ENCODE data around the gene SLC5A10.

SLC5A10 gene

DNA sequence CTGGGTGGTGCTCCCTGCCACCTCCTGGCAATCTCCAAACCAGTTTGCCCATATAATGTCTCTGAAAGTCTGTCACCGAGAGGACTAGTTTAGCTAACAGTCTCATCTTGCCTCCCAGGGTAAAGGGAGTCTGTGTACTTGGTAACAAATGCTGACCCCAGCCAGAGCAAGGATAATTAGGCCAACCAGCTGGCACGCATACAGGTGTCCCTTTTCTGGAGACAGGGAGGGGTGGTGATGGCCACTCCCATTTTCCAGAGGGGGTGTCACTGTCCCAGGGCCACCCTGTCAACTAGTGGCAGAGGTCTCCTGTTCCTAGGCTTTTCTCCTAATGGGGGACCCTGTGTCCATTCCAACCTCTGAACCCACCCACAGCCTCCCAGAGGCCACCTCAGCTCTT, 44.5 kb downstream of the SLC5A10 start:
- H3K9me3 ChIP-seq (replicated peaks in 1 of 11), result peaks cover 18 to 26% (median 20%) of the 10 kb centered on the region in 11 experiments
- TF ChIP-seq Cebpa-rat (IDR thresholded peaks at IDR 0.05), result no peak
- H3K4me3 ChIP-seq, result no peak overlapping the region
- H3K9ac ChIP-seq, result no peak overlapping the region
- no peak overlapping the region for H3K4me2 ChIP-seq
- H4K20me1 ChIP-seq, result peaks cover 0 to 87% (median 12%) of the 10 kb centered on the region in 11 experiments; a peak in 14 of 22 replicates
- no peak overlapping the region for H3K27ac ChIP-seq
- H3K36me3 ChIP-seq, result peaks cover 0 to 16% (median 0%) of the 10 kb centered on the region in 11 experiments; a peak in 3 of 22 replicates
- H3K4me1 ChIP-seq, result peaks cover 17 to 26% (median 23%) of the 10 kb centered on the region in 10 experiments
- H3K27me3 ChIP-seq, result peaks cover 5 to 38% (median 23%) of the 10 kb centered on the region in 11 experiments; a peak in 18 of 22 replicates

DNA sequence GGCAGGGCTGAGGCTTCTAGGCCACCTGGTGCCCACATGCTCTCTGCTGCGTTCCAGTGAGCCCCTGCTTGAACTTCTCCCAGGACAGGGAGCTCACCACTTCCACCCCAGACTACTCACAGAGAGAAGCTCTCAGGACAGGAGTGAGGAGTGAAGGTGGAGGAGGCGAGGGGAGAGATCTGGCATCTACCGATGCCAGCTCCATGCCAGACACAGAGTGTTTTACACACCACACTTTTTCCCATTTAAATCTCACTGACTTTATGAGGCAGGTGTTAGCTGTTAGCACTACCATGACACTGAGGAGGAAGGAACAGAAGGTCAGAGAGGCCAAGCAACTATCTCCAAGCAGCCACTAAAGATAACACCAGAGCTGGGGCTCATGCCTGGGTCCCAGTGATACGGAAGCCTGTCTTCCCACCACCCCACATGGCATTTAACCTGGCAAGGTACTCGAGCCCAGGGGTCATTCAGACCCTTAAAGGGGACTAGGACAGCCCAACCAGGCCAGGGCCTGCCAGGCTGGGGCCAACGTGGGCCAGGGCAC, 45.8 kb downstream of the SLC5A10 start:
- H3K27ac ChIP-seq, result no peak overlapping the region
- peaks cover 18 to 26% (median 20%) of the 10 kb centered on the region in 11 experiments for H3K9me3 ChIP-seq (replicated peaks in 1 of 11)
- peaks cover 0 to 16% (median 0%) of the 10 kb centered on the region in 11 experiments; a peak in 3 of 22 replicates for H3K36me3 ChIP-seq
- H3K4me1 ChIP-seq, result peaks cover 23 to 30% (median 28%) of the 10 kb centered on the region in 10 experiments
- no peak overlapping the region for H3K4me2 ChIP-seq
- H4K20me1 ChIP-seq, result peaks cover 0 to 87% (median 13%) of the 10 kb centered on the region in 11 experiments; a peak in 14 of 22 replicates
- peaks cover 15 to 40% (median 30%) of the 10 kb centered on the region in 11 experiments for H3K27me3 ChIP-seq
- H3K4me3 ChIP-seq, result no peak overlapping the region
- no peak overlapping the region for H3K9ac ChIP-seq
- TF ChIP-seq Cebpa-rat (IDR thresholded peaks at IDR 0.05), result no peak

DNA sequence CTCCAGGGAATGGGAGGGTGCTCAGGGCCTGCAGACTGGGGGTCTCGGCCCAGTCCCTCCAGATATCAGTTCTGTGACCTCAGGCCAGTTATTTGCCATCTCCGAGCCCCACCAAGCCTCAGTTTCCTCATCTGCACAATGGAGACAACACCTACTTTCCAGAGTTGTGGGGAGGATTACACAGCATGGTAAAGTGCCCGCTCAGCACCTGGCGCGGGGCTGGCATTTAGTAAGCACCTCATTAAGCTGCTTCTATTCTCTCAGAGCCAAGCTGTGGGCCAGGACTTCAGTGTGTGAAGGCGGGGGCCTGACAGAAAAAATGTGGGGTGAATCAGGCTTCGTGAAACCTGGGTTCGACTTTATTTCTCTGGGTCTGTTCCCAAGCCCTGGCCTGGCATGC, 47.4 kb downstream of the SLC5A10 start:
- Histone ChIP-seq H3K27me3 (peaks cover 13 to 40% (median 34%) of the 10 kb centered on the region in 11 experiments; a peak in 21 of 22 replicates), H3K4me2 (no peak overlapping the region), H3K9me3 (replicated peaks in 1 of 11) (peaks cover 15 to 23% (median 19%) of the 10 kb centered on the region in 11 experiments), H3K9ac (no peak overlapping the region), H3K4me3 (no peak overlapping the region), H4K20me1 (peaks cover 0 to 81% (median 22%) of the 10 kb centered on the region in 11 experiments; a peak in 19 of 22 replicates), H3K27ac (no peak overlapping the region), H3K36me3 (peaks cover 0 to 16% (median 0%) of the 10 kb centered on the region in 11 experiments; a peak in 3 of 22 replicates), H3K4me1 (peaks cover 27 to 39% (median 33%) of the 10 kb centered on the region in 10 experiments)
- no peak for TF ChIP-seq Cebpa-rat (IDR thresholded peaks at IDR 0.05)

DNA sequence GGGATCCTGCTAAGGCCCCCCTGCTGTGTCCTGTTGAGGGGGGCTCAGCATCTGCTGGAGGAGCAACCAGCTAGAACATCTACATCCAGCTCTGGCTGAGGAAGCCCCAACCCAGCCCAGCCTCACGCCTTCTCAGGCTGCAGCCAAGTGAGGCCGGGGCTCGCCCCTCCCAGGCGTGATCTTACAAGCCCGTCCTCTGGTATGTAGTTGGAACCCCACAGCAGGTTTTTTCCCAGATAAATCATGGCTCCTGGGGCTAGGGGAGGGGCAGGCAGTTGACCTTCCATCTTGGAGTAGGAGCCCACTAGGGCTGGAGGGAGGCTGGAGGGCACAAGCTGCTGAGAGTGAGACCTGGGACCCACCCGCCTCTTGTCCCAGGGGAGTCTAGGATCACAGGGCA, 47.9 kb downstream of the SLC5A10 start:
- Histone ChIP-seq H3K27me3 (peaks cover 15 to 43% (median 39%) of the 10 kb centered on the region in 11 experiments; a peak in 21 of 22 replicates), H3K9me3 (replicated peaks in 1 of 11) (peaks cover 10 to 18% (median 14%) of the 10 kb centered on the region in 11 experiments), H3K36me3 (peaks cover 0 to 16% (median 0%) of the 10 kb centered on the region in 11 experiments; a peak in 3 of 22 replicates), H4K20me1 (peaks cover 0 to 78% (median 22%) of the 10 kb centered on the region in 11 experiments; a peak in 19 of 22 replicates), H3K4me1 (peaks cover 32 to 44% (median 36%) of the 10 kb centered on the region in 10 experiments), H3K4me3 (no peak overlapping the region), H3K27ac (no peak overlapping the region), H3K4me2 (peak overlapping the region in 1 of 11 experiments; percentile 97; a peak in 2 of 22 replicates), H3K9ac (no peak overlapping the region)
- TF ChIP-seq Cebpa-rat (IDR thresholded peaks at IDR 0.05), result no peak

DNA sequence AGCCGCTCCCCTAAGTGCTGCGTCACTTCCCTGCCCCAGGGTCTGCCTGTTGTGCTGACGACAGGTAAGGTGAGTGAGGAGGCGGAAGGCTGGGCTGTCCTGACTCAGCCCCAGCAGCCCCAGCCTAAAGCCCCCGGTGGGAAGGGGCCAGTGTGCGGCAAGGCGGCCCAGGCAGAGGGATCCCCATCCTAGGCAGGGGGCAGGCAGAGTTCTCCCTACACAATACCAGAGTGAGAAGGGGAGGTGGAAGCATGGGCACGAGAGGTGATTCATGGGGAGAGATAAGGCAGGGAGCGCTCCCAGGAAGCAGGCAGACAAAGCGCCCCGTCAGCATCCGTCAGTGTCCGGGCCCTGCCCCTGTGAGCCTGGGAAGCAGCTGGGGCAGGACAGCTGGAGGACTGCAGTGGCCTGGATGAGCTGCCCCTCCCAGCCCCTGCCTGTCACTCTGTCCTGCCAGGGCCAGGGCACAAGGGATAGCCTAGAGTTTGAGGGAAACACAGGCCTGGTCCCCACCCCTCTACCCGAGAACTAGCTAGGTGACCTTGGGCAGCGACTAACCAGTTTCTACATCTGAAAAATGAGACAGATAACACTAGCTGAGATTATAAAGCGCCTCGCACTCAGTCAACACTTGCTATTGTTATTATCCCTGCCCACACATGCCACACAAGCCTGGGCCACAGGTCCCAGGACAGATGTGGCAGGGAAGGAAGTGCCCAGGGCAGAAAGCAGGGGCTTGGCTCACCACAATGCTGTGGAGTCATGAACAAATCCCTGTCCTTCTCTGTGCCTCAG, 48.8 kb downstream of the SLC5A10 start:
- Histone ChIP-seq H3K9ac (peak overlapping the region in 3 of 11 experiments; percentile 15 to 42 (median 25); a peak in 4 of 22 replicates), H3K27me3 (peaks cover 15 to 52% (median 47%) of the 10 kb centered on the region in 11 experiments; a peak in 21 of 22 replicates), H3K4me3 (no peak overlapping the region), H3K4me1 (peaks cover 35 to 50% (median 42%) of the 10 kb centered on the region in 10 experiments), H3K27ac (no peak overlapping the region), H4K20me1 (peaks cover 0 to 78% (median 22%) of the 10 kb centered on the region in 11 experiments; a peak in 19 of 22 replicates), H3K9me3 (replicated peaks in 1 of 11) (peaks cover 2 to 10% (median 6%) of the 10 kb centered on the region in 11 experiments; a peak in 19 of 22 replicates), H3K4me2 (peak overlapping the region; percentile 49 to 98 (median 61)), H3K36me3 (peaks cover 0 to 8% (median 0%) of the 10 kb centered on the region in 11 experiments; a peak in 2 of 22 replicates)
- TF ChIP-seq Cebpa-rat (IDR thresholded peaks at IDR 0.05), result no peak

DNA sequence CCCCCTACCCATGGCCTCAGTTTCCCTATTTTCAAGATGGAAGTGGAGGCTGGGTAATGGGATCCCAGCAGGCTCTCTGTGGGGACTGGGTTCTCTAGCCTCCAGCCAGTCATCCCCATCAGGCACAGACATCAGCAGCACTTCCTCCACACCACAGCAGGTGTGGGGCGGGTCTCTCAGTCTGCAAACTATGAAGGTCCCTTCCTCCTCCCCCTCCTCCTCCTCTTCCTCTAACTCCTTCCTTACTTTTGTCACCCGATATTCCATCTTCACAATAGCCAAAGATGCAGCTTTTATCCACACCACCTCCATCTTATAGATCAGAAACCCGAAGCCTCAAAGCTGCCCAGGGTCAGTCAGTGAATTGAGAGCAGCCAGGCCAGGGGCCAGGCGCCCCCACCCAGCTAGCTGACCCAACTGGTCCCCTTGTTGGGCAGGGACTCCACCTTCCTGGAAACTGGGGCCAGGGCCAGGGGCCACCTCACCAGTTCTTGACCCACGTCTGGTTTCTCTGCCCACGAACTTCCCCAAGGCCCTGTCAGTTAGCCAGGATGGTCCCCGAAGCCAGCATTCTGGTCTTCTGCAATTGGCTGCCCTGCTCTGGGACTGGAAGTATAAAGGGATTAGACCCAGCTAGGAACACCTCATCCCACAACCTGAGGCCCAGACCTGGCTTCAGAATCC, 50.1 kb downstream of the SLC5A10 start:
- Histone ChIP-seq H3K4me2 (peak overlapping the region; percentile 49 to 98 (median 61)), H3K4me1 (peaks cover 35 to 50% (median 43%) of the 10 kb centered on the region in 10 experiments), H4K20me1 (peaks cover 0 to 68% (median 22%) of the 10 kb centered on the region in 11 experiments; a peak in 19 of 22 replicates), H3K36me3 (no peaks in the 10 kb centered on the region; a peak in 1 of 22 replicates), H3K27me3 (peaks cover 15 to 64% (median 52%) of the 10 kb centered on the region in 11 experiments; a peak in 21 of 22 replicates), H3K27ac (no peak overlapping the region), H3K9me3 (replicated peaks in 1 of 11) (peaks cover 0 to 12% (median 6%) of the 10 kb centered on the region in 11 experiments; a peak in 12 of 22 replicates), H3K4me3 (peak overlapping the region in 1 of 10 experiments; percentile 72; a peak in 2 of 20 replicates), H3K9ac (no peak overlapping the region; a peak in 1 of 22 replicates)
- TF ChIP-seq Cebpa-rat (IDR thresholded peaks at IDR 0.05), result no peak

DNA sequence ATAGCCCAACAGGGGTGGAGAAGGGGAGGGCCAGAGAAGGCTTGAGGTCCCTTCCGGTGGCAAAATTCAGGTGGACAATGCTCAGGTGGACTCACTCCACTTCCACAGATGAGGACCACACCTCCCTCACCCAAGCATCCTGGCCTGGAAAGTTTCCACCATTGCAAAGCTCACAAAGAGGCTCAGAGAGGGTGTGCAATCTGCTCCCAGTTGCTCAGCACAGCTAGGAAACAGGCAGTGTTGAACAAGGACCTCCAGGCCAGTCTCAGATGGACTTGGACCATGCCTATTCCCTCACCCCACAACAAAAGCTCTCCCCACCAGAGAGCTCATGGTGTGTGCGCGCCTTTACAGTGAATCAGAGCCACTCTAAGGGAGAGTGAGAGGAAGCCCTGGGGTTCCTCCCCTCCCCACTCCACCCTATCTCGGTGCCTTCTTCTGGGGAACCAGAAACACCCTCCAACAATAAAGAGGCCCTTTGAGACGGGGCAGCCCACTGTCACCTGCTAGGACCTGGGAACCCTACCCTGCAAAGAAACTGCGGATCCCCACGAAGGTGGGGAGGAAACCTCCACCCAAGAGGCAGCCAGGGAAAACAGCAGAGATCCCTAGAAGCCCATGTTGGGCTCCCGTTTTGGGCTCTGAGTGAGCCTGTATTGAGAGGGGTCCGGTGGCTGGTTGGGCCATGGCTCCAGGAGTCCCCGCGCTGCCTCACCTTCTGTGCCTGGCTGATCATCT, 51.0 kb downstream of the SLC5A10 start:
- peak overlapping the region in 1 of 11 experiments; percentile 82; a peak in 1 of 22 replicates for H3K27ac ChIP-seq
- no peaks in the 10 kb centered on the region for H3K36me3 ChIP-seq
- H3K4me2 ChIP-seq, result peak overlapping the region; percentile 70 to 99 (median 97); a peak in 18 of 22 replicates
- peak overlapping the region in 7 of 10 experiments; percentile 45 to 79 (median 70); a peak in 9 of 20 replicates for H3K4me3 ChIP-seq
- peaks cover 15 to 65% (median 52%) of the 10 kb centered on the region in 11 experiments; a peak in 21 of 22 replicates for H3K27me3 ChIP-seq
- H3K9me3 ChIP-seq (replicated peaks in 1 of 11), result peaks cover 0 to 12% (median 6%) of the 10 kb centered on the region in 11 experiments; a peak in 12 of 22 replicates
- TF ChIP-seq Cebpa-rat (IDR thresholded peaks at IDR 0.05), result no peak
- H3K9ac ChIP-seq, result peak overlapping the region in 3 of 11 experiments; percentile 62 to 78 (median 77); a peak in 4 of 22 replicates
- peaks cover 35 to 50% (median 43%) of the 10 kb centered on the region in 10 experiments for H3K4me1 ChIP-seq
- H4K20me1 ChIP-seq, result peaks cover 0 to 59% (median 22%) of the 10 kb centered on the region in 11 experiments; a peak in 19 of 22 replicates

All from BLaER1 treated with 17β-estradiol and CSF1 and Interleukin-3, amounts not matched to agents 10 nM and 100 nM (cell line).